Right lobe of liver (tissue), 4 donors: ENCODE measurements around the gene DCLRE1B.

Experiments used
- CTCF ChIP-seq, 4 donors: fragments of 200-600 bp in 3 of 4; fragments of 450-650 bp in 1 of 4; IDR thresholded peaks; one replicate each; pipeline versions ENCODE4 v1.5.1 to v1.8.0; 2016 to 2022; ENCODE audit warnings: antibody characterized with exemption in 4 of 4, mild to moderate bottlenecking in 2 of 4
- POLR2A ChIP-seq: fragments of 450-650 bp; IDR thresholded peaks from one replicate; pipeline ENCODE4 v1.6.1; 2017; ENCODE audit warnings: antibody characterized with exemption, mild to moderate bottlenecking
- donor health status: DM: no; HTN: no; CAD: no.
- donor health status: DM: no; HTN: no; CAD: no.
- donor health status: DM: no; HTN: yes; CAD: no.

- TF ChIP-seq CTCF (IDR thresholded peaks at IDR 0.05): no peak
- TF ChIP-seq POLR2A: no peak
Observed at GRCh38 chr1:113946678-113947387, 41.7 kb downstream of the DCLRE1B start.
